H1 (cell line): ENCODE measurements around the gene BABAM2. TPM values are rescaled to one million over a fixed set of nuclear protein-coding genes. Genes with fewer than 3 reads are reported as not detected.

Source experiments
- CTCF ChIA-PET: fragments of 300-600 bp; sonication (Branson Sonifier 250); formaldehyde crosslinking; loops from one replicate; lab custom pipeline; 2021; ENCODE audit not compliant: partially characterized antibody; lab: Charles Lee
- POLR2A ChIA-PET: fragments of 300-600 bp; sonication (Branson Sonifier 250); formaldehyde crosslinking; loops from one replicate; lab custom pipeline; 2021; ENCODE audit warnings: inconsistent platforms; ENCODE audit not compliant: partially characterized antibody; lab: Charles Lee
- DNase-seq, 2 experiments: peaks; one replicate each; pipeline versions ENCODE4 v3.0.0 to v3.0.0-alpha.2; 2010 to 2022; ENCODE audit warnings: low spot score in 2 of 2, low read depth in 1 of 2, mixed read lengths in 1 of 2
- FAIRE-seq: peaks from 2 replicates; lab custom pipeline; 2011; peaks lifted over from hg19 to GRCh38; lab: Jason Lieb, UNC
- H2AFZ ChIP-seq: 2 replicates; pipeline ENCODE4 v1.8.1; 2012; ENCODE audit warnings: low read length, inconsistent platforms
- H2AK5ac ChIP-seq: 2 replicates; pipeline ENCODE4 v1.6.1; 2013; ENCODE audit warnings: low read depth, low read length
- H2BK120ac ChIP-seq: replicated peaks from 2 replicates; pipeline ENCODE3; 2013; ENCODE audit warnings: low read depth, low read length, inconsistent platforms
- H2BK12ac ChIP-seq: 2 replicates; pipeline ENCODE4 v1.6.1; 2013; ENCODE audit warnings: low read depth, low read length
- H2BK15ac ChIP-seq: 2 replicates; pipeline ENCODE4 v1.6.1; 2013; ENCODE audit warnings: low read length
- H2BK20ac ChIP-seq: 2 replicates; pipeline ENCODE4 v1.6.1; 2013; ENCODE audit warnings: low read length
- H2BK5ac ChIP-seq: 2 replicates; pipeline ENCODE4 v1.6.1; 2013; ENCODE audit warnings: low read depth, low read length
- H3K14ac ChIP-seq: 2 replicates; pipeline ENCODE4 v1.6.1; 2013; ENCODE audit warnings: inconsistent platforms; ENCODE audit not compliant: insufficient read length
- H3K18ac ChIP-seq: 2 replicates; pipeline ENCODE4 v1.6.1; 2013; ENCODE audit warnings: low read length; ENCODE audit errors: extremely low read depth
- H3K23ac ChIP-seq: 2 replicates; pipeline ENCODE4 v1.6.1; 2013; ENCODE audit warnings: inconsistent platforms; ENCODE audit not compliant: insufficient read length
- H3K23me2 ChIP-seq: 2 replicates; pipeline ENCODE4 v1.6.1; 2013; ENCODE audit warnings: low read depth, low read length
- H3K27ac ChIP-seq: 2 replicates; pipeline ENCODE4 v1.6.1; 2011; ENCODE audit warnings: low read depth, low read length, inconsistent platforms
- H3K27me3 ChIP-seq, 4 experiments: replicated peaks in 1 of 4; 1 replicate in 1 of 4; 2 replicates in 3 of 4; pipeline versions ENCODE4 v1.6.1 to v1.8.1; 2011 to 2013; ENCODE audit warnings: low read length in 3 of 4, mild to moderate bottlenecking in 3 of 4, inconsistent platforms in 2 of 4, mixed read lengths in 2 of 4, moderate library complexity in 1 of 4; ENCODE audit not compliant: control insufficient read depth in 3 of 4, insufficient read depth in 3 of 4; ENCODE audit errors: extremely low read depth in 1 of 4
- H3K36me3 ChIP-seq, 4 experiments: 2 replicates each; pipeline versions ENCODE4 v1.6.1 to v1.8.1; 2011 to 2013; ENCODE audit warnings: mild to moderate bottlenecking in 4 of 4, low read length in 3 of 4, moderate library complexity in 2 of 4, control low read depth in 1 of 4, inconsistent platforms in 1 of 4; ENCODE audit not compliant: insufficient read depth in 4 of 4, control insufficient read depth in 2 of 4
- H3K4ac ChIP-seq: replicated peaks from 2 replicates; pipeline ENCODE3; 2013; ENCODE audit warnings: low read length, low read depth, mixed read lengths, inconsistent platforms; ENCODE audit not compliant: insufficient read length
- H3K4me1 ChIP-seq, 4 experiments: replicated peaks in 1 of 4; 1 replicate in 1 of 4; 2 replicates in 3 of 4; pipeline versions ENCODE4 v1.6.1 to v1.8.1; 2011 to 2013; ENCODE audit warnings: low read length in 3 of 4, inconsistent platforms in 2 of 4, mixed read lengths in 1 of 4; ENCODE audit not compliant: insufficient read depth in 4 of 4, control insufficient read depth in 3 of 4
- H3K4me2 ChIP-seq, 2 experiments: 2 replicates each; pipeline versions ENCODE4 v1.6.1 to v1.8.1; 2011 to 2013; ENCODE audit warnings: low read depth in 2 of 2, low read length in 2 of 2, control low read depth in 1 of 2, inconsistent platforms in 1 of 2, mild to moderate bottlenecking in 1 of 2; ENCODE audit not compliant: insufficient read depth in 1 of 2
- H3K4me3 ChIP-seq, 4 experiments: fragments of 200-600, 300-600 bp in 1 of 4; sonication (generic), shearing (Covaris generic), sonication (Bioruptor Twin) in 1 of 4; 2 replicates each; pipeline versions ENCODE4 v1.5.1 to v1.8.1; 2011 to 2016; ENCODE audit warnings: low read length in 4 of 4, low read depth in 3 of 4, control low read depth in 2 of 4, inconsistent platforms in 2 of 4, mild to moderate bottlenecking in 2 of 4, mixed read lengths in 1 of 4, moderate library complexity in 1 of 4; ENCODE audit not compliant: insufficient read depth in 2 of 4; ENCODE audit errors: extremely low read depth in 1 of 4
- H3K56ac ChIP-seq: replicated peaks from 2 replicates; pipeline ENCODE3; 2013; ENCODE audit warnings: low read depth, mild to moderate bottlenecking, mixed read lengths, low read length, inconsistent platforms; ENCODE audit not compliant: insufficient read length
- H3K79me1 ChIP-seq: 2 replicates; pipeline ENCODE4 v1.6.1; 2013; ENCODE audit warnings: low read depth, low read length, control low read depth
- H3K79me2 ChIP-seq, 2 experiments: 2 replicates each; pipeline versions ENCODE4 v1.6.1 to v1.8.1; 2012 to 2013; ENCODE audit warnings: low read length in 2 of 2, mild to moderate bottlenecking in 2 of 2, inconsistent platforms in 1 of 2; ENCODE audit not compliant: insufficient read depth in 2 of 2, control insufficient read depth in 1 of 2
- H3K9ac ChIP-seq, 4 experiments: replicated peaks in 1 of 4; 1 replicate in 1 of 4; 2 replicates in 3 of 4; pipeline versions ENCODE4 v1.6.1 to v1.8.1; 2011 to 2013; ENCODE audit warnings: low read depth in 3 of 4, low read length in 3 of 4, control low read depth in 2 of 4, mild to moderate bottlenecking in 2 of 4, moderate library complexity in 2 of 4, inconsistent platforms in 1 of 4; ENCODE audit errors: extremely low read depth in 1 of 4
- H3K9me3 ChIP-seq, 2 experiments: 2 replicates each; pipeline versions ENCODE4 v1.6.1 to v1.8.1; 2012 to 2013; ENCODE audit warnings: mild to moderate bottlenecking in 2 of 2, moderate library complexity in 2 of 2, control low read depth in 1 of 2, inconsistent platforms in 1 of 2, low read depth in 1 of 2, low read length in 1 of 2, mixed read lengths in 1 of 2; ENCODE audit not compliant: insufficient read depth in 2 of 2
- H4K20me1 ChIP-seq, 2 experiments: replicated peaks in 1 of 2; 2 replicates each; pipeline versions ENCODE3 to v1.8.1; 2011 to 2013; ENCODE audit warnings: inconsistent platforms in 2 of 2, low read length in 2 of 2, mild to moderate bottlenecking in 1 of 2; ENCODE audit not compliant: insufficient read depth in 2 of 2, control insufficient read depth in 1 of 2
- H4K5ac ChIP-seq: 2 replicates; pipeline ENCODE4 v1.6.1; 2013; ENCODE audit warnings: low read length, low read depth, mixed read lengths, inconsistent platforms; ENCODE audit not compliant: insufficient read length
- H4K8ac ChIP-seq: 2 replicates; pipeline ENCODE4 v1.8.0; 2013; ENCODE audit warnings: mild to moderate bottlenecking, moderate library complexity, low read length, inconsistent platforms; ENCODE audit not compliant: insufficient read depth; ENCODE audit errors: extremely low read depth
- H4K91ac ChIP-seq: replicated peaks from 2 replicates; pipeline ENCODE3; 2013; ENCODE audit warnings: low read length, mixed read lengths, inconsistent platforms; ENCODE audit not compliant: insufficient read length
- ASH2L ChIP-seq: fragments of 200-600, 300-600 bp; sonication (generic); IDR thresholded peaks from one replicate; pipeline ENCODE4 v1.7.1; 2017; ENCODE audit warnings: low read length
- CHD1 ChIP-seq: IDR thresholded peaks from 2 replicates; pipeline ENCODE4 v1.6.1; 2012; ENCODE audit warnings: low read depth, low read length, improper control_type of control experiment
- JUN ChIP-seq: IDR thresholded peaks from 2 replicates; pipeline ENCODE4 v1.6.1; 2011; ENCODE audit warnings: low read depth, mild to moderate bottlenecking, improper control_type of control experiment, low read length
- JUND ChIP-seq: IDR thresholded peaks from 2 replicates; pipeline ENCODE4 v1.6.1; 2011; ENCODE audit warnings: mild to moderate bottlenecking, improper control_type of control experiment, low read length
- NRF1 ChIP-seq: IDR thresholded peaks from 2 replicates; pipeline ENCODE4 v1.6.1; 2011; ENCODE audit warnings: mild to moderate bottlenecking, low read depth, low read length, improper control_type of control experiment
- ZNF274 ChIP-seq: IDR thresholded peaks from 2 replicates; pipeline ENCODE4 v1.7.0; 2012; ENCODE audit warnings: low read length, borderline replicate concordance; ENCODE audit errors: extremely low read depth
- WGBS, 2 experiments: shearing (Covaris generic) in 1 of 2; methylation state at CpG; one replicate each; pipeline versions ENCODE4 v1.1.6 to v1.1.7; 2013 to 2015; ENCODE audit warnings: low lambda C conversion rate in 2 of 2, mixed read lengths in 2 of 2, inconsistent platforms in 1 of 2, low coverage in 1 of 2, missing lambda C conversion rate in 1 of 2; ENCODE audit not compliant: insufficient replicate concordance in 2 of 2, insufficient coverage in 1 of 2, insufficient read length in 1 of 2; ENCODE audit errors: extremely low coverage in 1 of 2, missing lambda C conversion rate in 1 of 2; 5-methylcytosine and 5-hydroxymethylcytosine counted together
- polyA plus RNA-seq, 7 experiments: library from polyadenylated mRNA; depleted of rRNA in 3 of 7; stranded (reverse) in 5 of 7; unstranded in 2 of 7; fragments of >200 nt in 5 of 7; fragments of 200-250 nt in 2 of 7; gene quantifications; 1 replicate in 5 of 7; 2 replicates in 1 of 7; 4 replicates in 1 of 7; pipeline versions ENCODE4 v1.2.1 to v1.2.3, GENCODE V29; 2011 to 2013; ENCODE audit warnings: missing spikeins in 2 of 7, mixed read lengths in 2 of 7
- total RNA-seq: library from RNA; stranded (reverse); fragmentation: NEBNext Ultra II Directional; extraction: Animal tissue kit (Norgen Biotek cat#: 25700); gene quantifications from 2 replicates; pipeline ENCODE4 v1.2.1, GENCODE V29; 2021

Gene BABAM2
- total and polyA plus RNA-seq, 2 of the 8 experiments (the other 6 are each of a cell fraction or from before 2014, with no cell fraction given) = 15.8 to 20.9 TPM

DNA sequence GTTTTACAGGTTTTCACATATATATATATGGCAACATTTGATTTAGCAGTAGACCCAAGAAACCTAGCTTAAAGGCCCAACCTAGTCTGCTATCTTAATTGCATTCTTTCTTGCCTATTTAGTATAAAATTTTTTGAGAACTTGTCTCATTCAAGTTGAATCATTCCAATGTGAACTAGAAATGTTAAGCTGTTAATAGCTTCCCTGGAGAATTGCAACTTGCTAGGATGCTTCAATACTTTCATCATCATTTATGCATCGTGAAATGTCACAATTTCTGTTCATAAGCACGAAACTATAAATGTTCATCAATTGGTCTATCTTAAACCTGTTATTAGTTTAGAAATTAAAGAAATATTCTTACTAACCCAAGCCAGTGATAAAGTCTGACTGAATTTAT lies 217.6 kb downstream of the BABAM2 start:
- Histone ChIP-seq H2BK12ac (no peak overlapping the region), H4K5ac (no peak overlapping the region), H2BK5ac (no peak overlapping the region), H2BK20ac (no peak overlapping the region), H3K4ac (no peak overlapping the region), H2BK15ac (no peak overlapping the region), H3K14ac (no peak overlapping the region), H3K18ac (no peak overlapping the region), H3K4me2 (no peak overlapping the region), H3K27me3 (no peaks in the 10 kb centered on the region), H3K79me2 (no peaks in the 10 kb centered on the region), H3K9ac (no peak overlapping the region), H3K36me3 (no peaks in the 10 kb centered on the region), H3K23ac (no peak overlapping the region), H3K23me2 (no peaks in the 10 kb centered on the region), H2BK120ac (no peak overlapping the region), H3K56ac (no peak overlapping the region), H4K8ac (no peak overlapping the region), H3K9me3 (no peaks in the 10 kb centered on the region), H3K4me1 (no peaks in the 10 kb centered on the region), H3K79me1 (no peaks in the 10 kb centered on the region), H4K91ac (no peak overlapping the region), H4K20me1 (no peaks in the 10 kb centered on the region), H2AK5ac (no peak overlapping the region), H2AFZ (no peak overlapping the region), H3K27ac (no peak overlapping the region), H3K4me3 (no peak overlapping the region)
- DNase-seq (no peak), FAIRE-seq (no peak)
- CTCF ChIA-PET = no interaction called here
- TF ChIP-seq JUN = no peak
- no peak for TF ChIP-seq JUND
- no peak for TF ChIP-seq CHD1
- no peak for TF ChIP-seq NRF1
- TF ChIP-seq ZNF274 = no peak
- TF ChIP-seq ASH2L = no peak
- 98% methylated on average over 2 of the region's 2 CpGs; no CpG with 5 or more reads in 1 of the 2 experiments for WGBS, 2 experiments
- POLR2A ChIA-PET = no interaction called here
